Right lobe of liver (tissue), 6 donors: ENCODE results near the gene TMEM132D. TPM values are rescaled to one million over a fixed set of nuclear protein-coding genes. Genes with fewer than 3 reads are reported as not detected.
A peak's percentile ranks its signal among the peaks of the same experiment; 100 is the strongest.

Source experiments
- ATAC-seq, 4 donors: fragments of 200-7000 bp; cut with Tn5 transposase; one replicate each; pipeline ENCODE4 v1.9.1; 2020; ENCODE audit warnings: mild to moderate bottlenecking in 4 of 4, moderate library complexity in 4 of 4
- DNase-seq, 3 donors: peaks; one replicate each; pipeline ENCODE4 v3.0.0-alpha.2; 2020
- H3K27ac ChIP-seq, 3 donors: fragments of 200-600 bp; one replicate each; pipeline ENCODE4 v1.8.0; 2022
- H3K27me3 ChIP-seq, 2 donors: fragments of 200-600 bp; one replicate each; pipeline ENCODE4 v1.8.0; 2022
- H3K36me3 ChIP-seq, 4 donors: fragments of 200-600 bp; sonication (generic) in 1 of 4; one replicate each; pipeline versions ENCODE4 v1.5.1 to v1.8.0; 2017 to 2022; ENCODE audit warnings: control low read depth in 1 of 4
- H3K4me1 ChIP-seq, 4 donors: fragments of 200-600 bp; sonication (generic) in 1 of 4; one replicate each; pipeline versions ENCODE4 v1.5.1 to v1.8.0; 2017 to 2022; ENCODE audit warnings: control low read depth in 1 of 4
- H3K4me3 ChIP-seq, 3 donors: fragments of 200-600 bp; one replicate each; pipeline ENCODE4 v1.8.0; 2022
- H3K9me3 ChIP-seq, 4 donors: fragments of 200-600 bp; sonication (generic) in 1 of 4; one replicate each; pipeline versions ENCODE4 v1.5.1 to v1.8.0; 2017 to 2022; ENCODE audit warnings: control low read depth in 1 of 4
- CTCF ChIP-seq, 4 donors: fragments of 200-600 bp in 3 of 4; fragments of 450-650 bp in 1 of 4; IDR thresholded peaks; one replicate each; pipeline versions ENCODE4 v1.5.1 to v1.8.0; 2016 to 2022; ENCODE audit warnings: antibody characterized with exemption in 4 of 4, mild to moderate bottlenecking in 2 of 4
- POLR2A ChIP-seq: fragments of 450-650 bp; IDR thresholded peaks from one replicate; pipeline ENCODE4 v1.6.1; 2017; ENCODE audit warnings: antibody characterized with exemption, mild to moderate bottlenecking
- WGBS: methylation state at CpG from one replicate; pipeline ENCODE4 v1.1.6; 2018; ENCODE audit warnings: low coverage, low lambda C conversion rate; ENCODE audit not compliant: insufficient coverage; ENCODE audit errors: missing lambda C conversion rate; 5-methylcytosine and 5-hydroxymethylcytosine counted together
- intact Hi-C, 2 donors: fragments of 100-400 bp; cut with DNase I; formaldehyde crosslinking; loops; one replicate each; pipeline versions ENCODE4 v1.11.2 to v1.14.1; 2022
- total RNA-seq, 6 experiments: library from RNA; depleted of rRNA in 2 of 6; stranded (reverse); fragments of >200 nt in 2 of 6; fragmentation: NEBNext Ultra II Directional in 3 of 6; extraction: Animal tissue kit (Norgen Biotek cat#: 25700) in 3 of 6; gene quantifications; one replicate each; pipeline versions ENCODE4 v1.1.0 to v1.2.4, GENCODE V29; 2016 to 2023
- donor health status: DM: no; HTN: yes; CAD: no.
- donor health status: DM: no; HTN: no; CAD: no.
- donor health status: DM: no; HTN: no; CAD: no.
- donor health status: DM: no; HTN: yes; CAD: no.
- donor health status: DM: no; HTN: yes; CAD: no.

Gene TMEM132D
- total RNA-seq, 6 experiments from 2014 or later, result 0.10 to 0.35 (median 0.33) TPM; not detected in 3

DNA sequence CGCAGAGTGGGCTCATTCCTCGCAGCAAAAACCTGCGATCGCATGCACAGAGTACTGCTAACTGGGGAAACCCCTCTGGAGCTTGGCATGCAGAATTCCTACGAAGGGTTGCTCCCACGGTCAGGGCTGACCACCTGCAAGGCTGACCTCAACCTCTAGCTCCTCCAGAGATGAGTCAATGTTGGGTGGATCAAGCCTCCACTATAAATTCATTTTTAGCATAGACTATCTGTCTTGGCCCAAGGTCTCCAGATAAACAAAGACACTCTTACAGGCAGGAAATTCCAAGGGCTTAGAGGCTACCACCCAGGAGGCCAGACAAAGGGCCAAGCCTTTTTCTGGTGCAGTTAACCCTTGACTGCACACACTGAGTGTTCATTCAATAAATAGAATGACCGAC, 296.5 kb downstream of the TMEM132D start:
- WGBS, result 17% methylated on average over 4 of the region's 7 CpGs
- H3K9me3 ChIP-seq, result no peaks in the 10 kb centered on the region
- intact Hi-C loops, result no loop called here
- H3K27ac ChIP-seq, result no peak overlapping the region
- no peaks in the 10 kb centered on the region for H3K4me1 ChIP-seq
- ATAC-seq (peak in 1 of 4 donors; percentile 41), DNase-seq (no peak)
- TF ChIP-seq CTCF (IDR thresholded peaks at IDR 0.05) (no peak), POLR2A (no peak)
- H3K36me3 ChIP-seq, result no peaks in the 10 kb centered on the region
- no peaks in the 10 kb centered on the region for H3K27me3 ChIP-seq
- H3K4me3 ChIP-seq, result no peak overlapping the region

- no peak for DNase-seq
- H3K4me3 ChIP-seq, result no peak overlapping the region
- H3K4me1 ChIP-seq, result no peaks in the 10 kb centered on the region
- intact Hi-C loops, result no loop called here
- WGBS, result 91% methylated on average over 7 of the region's 7 CpGs
- no peaks in the 10 kb centered on the region for H3K27me3 ChIP-seq
- no peaks in the 10 kb centered on the region for H3K9me3 ChIP-seq
- TF ChIP-seq CTCF (IDR thresholded peaks at IDR 0.05) (no peak), POLR2A (no peak)
- H3K36me3 ChIP-seq, result no peaks in the 10 kb centered on the region
- no peak for ATAC-seq
- no peak overlapping the region for H3K27ac ChIP-seq
Measured at GRCh38 chr12:129606239-129606638, 297.6 kb downstream of the TMEM132D start.

DNA sequence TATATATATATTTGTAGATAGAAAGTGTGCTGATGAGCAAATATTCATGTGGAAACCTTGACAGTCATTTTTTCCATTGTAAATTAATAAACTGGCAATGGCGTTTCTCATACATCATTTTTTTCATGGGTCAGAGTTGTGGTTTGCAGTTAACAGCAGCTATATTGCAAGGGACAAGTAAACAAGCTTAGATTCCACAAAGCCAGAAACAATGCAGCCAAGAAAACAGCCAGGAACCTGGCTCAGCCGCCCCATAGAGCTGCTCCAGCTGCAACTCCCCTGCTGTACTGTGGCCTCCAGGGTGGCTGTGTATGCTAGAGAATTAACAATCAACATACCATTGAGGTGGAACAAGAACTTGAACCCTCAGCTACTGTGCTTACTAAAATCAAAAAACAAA, 298.2 kb downstream of the TMEM132D start:
- ATAC-seq (no peak), DNase-seq (no peak)
- Histone ChIP-seq H3K36me3 (no peaks in the 10 kb centered on the region), H3K4me3 (no peak overlapping the region), H3K27ac (no peak overlapping the region), H3K9me3 (no peaks in the 10 kb centered on the region), H3K4me1 (no peaks in the 10 kb centered on the region), H3K27me3 (no peaks in the 10 kb centered on the region)
- intact Hi-C loops, result no loop called here
- 31% methylated on average over 2 of the region's 2 CpGs for WGBS
- no peak for TF ChIP-seq CTCF (IDR thresholded peaks at IDR 0.05)
- no peak for TF ChIP-seq POLR2A

- Histone ChIP-seq H3K9me3 (no peaks in the 10 kb centered on the region), H3K36me3 (no peaks in the 10 kb centered on the region), H3K4me1 (no peaks in the 10 kb centered on the region), H3K27me3 (no peaks in the 10 kb centered on the region), H3K4me3 (no peak overlapping the region), H3K27ac (no peak overlapping the region)
- WGBS, result 57% methylated on average over 4 of the region's 4 CpGs
- ATAC-seq, result no peak
- intact Hi-C loops, result no loop called here
- TF ChIP-seq POLR2A (no peak), CTCF (IDR thresholded peaks at IDR 0.05) (no peak)
- no peak for DNase-seq
Measured at GRCh38 chr12:129604506-129604905, 299.3 kb downstream of the TMEM132D start.

- Histone ChIP-seq H3K4me1 (no peaks in the 10 kb centered on the region), H3K9me3 (no peaks in the 10 kb centered on the region), H3K36me3 (no peaks in the 10 kb centered on the region), H3K27me3 (no peaks in the 10 kb centered on the region), H3K4me3 (no peak overlapping the region), H3K27ac (no peak overlapping the region)
- ATAC-seq (no peak), DNase-seq (no peak)
- no peak for TF ChIP-seq CTCF (IDR thresholded peaks at IDR 0.05)
- no peak for TF ChIP-seq POLR2A
- WGBS, result 25% methylated on average over 1 of the region's 1 CpG
- intact Hi-C loops, result no loop called here
Measured at GRCh38 chr12:129599406-129599805, 304.4 kb downstream of the TMEM132D start.
